ENCODE results near the gene TRPC6.

DNA sequence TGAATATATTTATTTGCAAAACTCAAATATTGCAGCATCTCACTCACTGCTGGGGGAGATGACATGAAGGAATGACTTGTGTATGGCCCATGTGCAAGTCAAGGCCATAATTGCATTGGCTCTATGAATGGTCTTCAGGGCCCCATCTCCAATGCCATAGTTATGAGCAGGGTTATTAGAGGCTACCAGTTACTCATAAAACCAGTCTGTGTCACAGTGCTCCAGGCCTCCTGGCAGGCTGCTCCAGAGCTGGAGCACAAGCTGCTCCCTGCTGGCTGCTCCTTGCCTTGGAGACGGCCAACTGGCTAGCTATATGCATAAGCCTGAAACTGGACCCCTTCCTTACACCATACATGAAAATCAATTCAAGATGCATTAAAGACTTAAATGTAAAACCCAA is 145.7 kb downstream of the TRPC6 start:
- no peak for TF ChIP-seq CTCF (IDR thresholded peaks at IDR 0.05)
- TF ChIP-seq POLR2A (IDR thresholded peaks at IDR 0.05): no peak

All from heart left ventricle (tissue), 13 donors.